ENCODE results near the gene CARD9.

CARD9 gene

DNA sequence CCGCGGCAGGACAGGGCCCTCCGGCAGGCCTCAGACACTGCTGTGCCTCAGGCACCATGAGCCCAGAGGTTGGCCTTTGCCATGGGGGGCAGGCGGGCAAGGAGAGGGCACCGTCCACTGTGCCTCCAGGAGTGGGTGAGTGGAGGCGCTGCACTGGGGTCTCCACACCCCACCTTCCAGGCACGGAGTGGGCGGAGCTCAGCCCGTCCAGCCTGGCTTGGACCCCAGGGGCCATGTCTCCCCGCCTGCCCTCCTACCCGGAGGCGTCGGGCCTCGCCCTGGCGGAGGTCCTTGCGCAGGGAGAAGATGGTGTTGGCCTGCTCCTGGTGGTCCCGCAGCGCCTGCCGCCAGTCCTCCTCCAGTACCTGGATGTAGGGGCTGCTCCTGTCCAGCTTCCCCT, 3.4 kb downstream of the CARD9 start:
- TF ChIP-seq, protein P1, sequence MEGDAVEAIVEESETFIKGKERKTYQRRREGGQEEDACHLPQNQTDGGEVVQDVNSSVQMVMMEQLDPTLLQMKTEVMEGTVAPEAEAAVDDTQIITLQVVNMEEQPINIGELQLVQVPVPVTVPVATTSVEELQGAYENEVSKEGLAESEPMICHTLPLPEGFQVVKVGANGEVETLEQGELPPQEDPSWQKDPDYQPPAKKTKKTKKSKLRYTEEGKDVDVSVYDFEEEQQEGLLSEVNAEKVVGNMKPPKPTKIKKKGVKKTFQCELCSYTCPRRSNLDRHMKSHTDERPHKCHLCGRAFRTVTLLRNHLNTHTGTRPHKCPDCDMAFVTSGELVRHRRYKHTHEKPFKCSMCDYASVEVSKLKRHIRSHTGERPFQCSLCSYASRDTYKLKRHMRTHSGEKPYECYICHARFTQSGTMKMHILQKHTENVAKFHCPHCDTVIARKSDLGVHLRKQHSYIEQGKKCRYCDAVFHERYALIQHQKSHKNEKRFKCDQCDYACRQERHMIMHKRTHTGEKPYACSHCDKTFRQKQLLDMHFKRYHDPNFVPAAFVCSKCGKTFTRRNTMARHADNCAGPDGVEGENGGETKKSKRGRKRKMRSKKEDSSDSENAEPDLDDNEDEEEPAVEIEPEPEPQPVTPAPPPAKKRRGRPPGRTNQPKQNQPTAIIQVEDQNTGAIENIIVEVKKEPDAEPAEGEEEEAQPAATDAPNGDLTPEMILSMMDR (IDR thresholded peaks at IDR 0.05; ENCODE audit: control insufficient read depth, insufficient read depth, low read depth, low read length, missing control alignments): no peak

DNA sequence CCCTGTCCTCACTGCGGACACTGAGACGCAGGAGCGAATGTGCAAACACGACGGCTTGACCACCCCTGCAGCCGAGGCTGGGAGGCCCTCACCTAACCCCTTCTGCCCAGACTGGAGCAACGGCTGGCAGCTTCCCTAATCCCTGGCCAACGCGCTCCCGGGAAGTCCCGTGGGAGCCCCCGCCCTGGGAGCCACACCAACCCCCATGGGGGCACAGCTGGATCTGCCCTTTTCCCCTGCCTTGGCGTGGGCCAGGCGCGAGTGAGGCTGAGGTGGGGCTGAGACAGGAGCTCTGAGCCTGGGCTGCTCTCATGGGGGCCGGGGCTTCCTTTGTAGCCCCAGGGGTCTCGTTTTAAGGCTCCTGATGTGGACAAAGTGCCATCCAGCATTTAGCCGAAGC, 5.3 kb downstream of the CARD9 start:
- TF ChIP-seq, protein P1 (IDR thresholded peaks at IDR 0.05; ENCODE audit: control insufficient read depth, insufficient read depth, low read depth, low read length, missing control alignments): no peak
- no peak for DNase-seq (ENCODE audit: low read depth)
- H3K4me3 ChIP-seq (ENCODE audit: control insufficient read depth, low read depth, low read length): no peak overlapping the region

More for the DNA sequence above, 3.4 kb downstream of the CARD9 start:
- H3K4me3 ChIP-seq (ENCODE audit: control insufficient read depth, low read depth, low read length): no peak overlapping the region
- no peak for DNase-seq (ENCODE audit: low read depth)

DNA sequence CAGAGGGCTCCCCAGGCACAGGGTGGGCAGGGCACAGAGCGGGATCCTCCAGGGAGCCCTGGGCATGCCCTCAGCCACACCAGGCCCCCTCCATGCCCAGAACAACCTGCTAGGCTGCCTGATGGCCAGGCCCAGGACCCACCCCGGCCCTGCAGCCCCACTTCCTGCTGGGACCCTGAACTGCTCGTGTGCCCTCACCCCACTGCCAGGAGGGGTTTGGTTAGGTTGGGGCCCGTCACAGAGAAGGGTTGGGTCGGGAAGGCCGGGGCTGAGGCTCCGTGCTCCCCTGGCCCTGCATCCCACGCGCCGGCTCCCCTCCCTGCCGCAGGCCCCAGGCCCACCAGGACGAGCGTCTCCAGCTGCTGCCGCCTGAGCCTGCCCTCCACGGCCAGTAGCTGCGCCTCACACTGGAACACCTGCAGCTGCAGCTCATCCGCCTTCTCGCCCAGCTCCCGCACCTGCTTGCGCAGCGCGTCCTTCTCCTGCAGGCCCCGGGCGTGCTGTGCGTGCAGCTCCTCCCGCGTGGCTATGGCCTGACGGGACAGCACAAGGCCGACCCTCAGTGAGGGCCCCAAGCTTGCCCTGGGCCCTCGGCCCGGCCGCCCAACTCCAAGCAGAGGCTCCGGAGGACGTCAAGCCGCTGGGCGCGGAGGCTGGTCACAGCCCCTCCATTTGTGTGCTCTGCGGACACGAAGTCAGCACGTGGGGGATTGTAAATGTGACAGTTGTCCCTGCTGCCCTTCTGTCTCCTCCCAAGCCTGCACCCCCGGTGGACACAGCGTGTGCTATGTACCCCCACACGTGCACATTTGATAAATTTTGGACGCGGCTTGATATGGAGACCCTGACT, 5.9 kb downstream of the CARD9 start:
- TF ChIP-seq, protein P1 (IDR thresholded peaks at IDR 0.05; ENCODE audit: control insufficient read depth, insufficient read depth, low read depth, low read length, missing control alignments): no peak
- no peak for DNase-seq (ENCODE audit: low read depth)
- no peak overlapping the region for H3K4me3 ChIP-seq (ENCODE audit: control insufficient read depth, low read depth, low read length)

DNA sequence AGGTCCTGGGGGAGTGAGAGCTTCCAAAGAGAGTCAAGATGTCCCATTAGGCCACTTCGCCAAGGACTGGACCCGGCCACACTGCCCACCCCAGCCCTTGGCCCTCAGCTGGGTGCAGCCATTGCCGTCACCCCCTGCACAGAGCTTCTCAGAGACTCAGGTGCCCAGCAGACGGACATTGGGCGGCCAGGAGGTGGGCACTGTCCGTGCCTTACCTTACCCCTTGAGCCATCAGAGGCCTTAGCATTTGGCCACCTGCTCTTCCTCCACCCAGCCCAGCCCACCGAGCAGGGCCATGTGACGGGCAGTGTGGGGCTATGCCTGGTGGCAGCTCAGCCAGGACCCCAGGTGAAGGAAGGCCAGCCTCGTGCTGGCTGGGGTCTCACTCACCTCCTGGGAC, 6.6 kb downstream of the CARD9 start:
- TF ChIP-seq, protein P1 (IDR thresholded peaks at IDR 0.05; ENCODE audit: control insufficient read depth, insufficient read depth, low read depth, low read length, missing control alignments): no peak
- no peak overlapping the region for H3K4me3 ChIP-seq (ENCODE audit: control insufficient read depth, low read depth, low read length)

DNA sequence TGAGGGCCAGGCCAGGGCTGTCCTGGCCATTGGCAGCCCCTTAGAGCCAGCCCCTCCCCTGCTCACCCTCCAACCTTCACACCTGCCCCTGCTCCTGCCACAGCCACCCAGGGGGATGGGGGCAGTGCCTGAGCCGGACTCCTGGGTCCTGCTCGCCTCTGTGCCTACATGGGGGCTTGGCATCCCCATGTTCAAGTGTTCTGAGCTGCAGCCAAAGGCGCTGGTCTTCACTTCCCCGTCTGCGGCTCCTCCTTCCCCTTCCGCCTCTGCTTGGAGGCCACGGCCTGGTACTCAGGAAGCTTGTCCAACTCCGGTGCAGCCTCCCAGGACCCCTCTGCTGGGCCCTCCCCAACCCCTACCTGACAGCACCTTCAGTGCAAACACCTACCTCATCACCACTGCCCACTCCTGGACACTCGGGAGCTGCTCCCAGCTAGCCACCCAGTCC, 7.7 kb downstream of the CARD9 start:
- no peak for DNase-seq (ENCODE audit: low read depth)
- no peak overlapping the region for H3K4me3 ChIP-seq (ENCODE audit: control insufficient read depth, low read depth, low read length)
- TF ChIP-seq, protein P1 (IDR thresholded peaks at IDR 0.05; ENCODE audit: control insufficient read depth, insufficient read depth, low read depth, low read length, missing control alignments): no peak

More for the DNA sequence above, 6.6 kb downstream of the CARD9 start:
- DNase-seq (ENCODE audit: low read depth): no peak

DNA sequence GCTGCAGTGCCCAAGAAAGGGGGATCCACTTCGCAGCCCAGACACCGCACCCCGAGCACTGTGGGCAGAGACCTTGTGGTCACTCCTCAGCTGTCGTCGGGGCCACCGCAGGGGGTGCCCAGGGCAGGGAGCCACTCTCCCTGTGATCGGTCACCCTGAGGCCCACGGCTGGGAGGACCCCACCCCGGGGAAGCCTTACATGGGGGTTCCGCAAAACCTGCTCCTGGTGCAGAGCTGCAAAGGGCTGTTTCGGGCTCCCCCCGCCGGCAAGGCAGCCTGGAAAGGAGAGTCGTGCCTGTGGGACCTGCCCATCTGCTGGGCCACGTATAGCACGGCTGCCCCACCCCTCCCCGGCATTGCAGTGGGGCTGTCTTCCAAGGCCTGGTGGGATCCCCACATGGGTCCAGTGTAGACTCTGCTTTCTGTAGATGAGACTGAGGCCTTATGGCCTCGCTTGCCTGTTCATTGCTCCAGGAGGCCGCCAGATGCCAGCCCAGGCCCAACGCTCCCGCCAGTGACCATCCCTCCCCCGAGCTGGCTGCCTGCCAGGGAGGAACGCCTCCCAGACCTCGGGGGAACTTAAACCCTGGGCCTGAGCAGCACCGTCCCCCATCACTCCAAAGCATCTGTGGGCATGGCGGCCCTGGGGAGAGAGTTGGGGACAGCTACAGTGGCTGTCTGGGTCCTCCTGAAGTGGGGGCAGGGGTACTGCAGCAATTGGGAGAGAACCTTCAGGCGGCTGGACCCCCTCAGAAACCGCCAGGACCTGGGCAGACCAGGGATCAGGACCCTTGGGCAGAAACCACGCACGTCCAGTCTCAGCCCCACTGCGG, 8.3 kb downstream of the CARD9 start:
- TF ChIP-seq, protein P1 (IDR thresholded peaks at IDR 0.05; ENCODE audit: control insufficient read depth, insufficient read depth, low read depth, low read length, missing control alignments): no peak
- DNase-seq (ENCODE audit: low read depth): no peak
- no peak overlapping the region for H3K4me3 ChIP-seq (ENCODE audit: control insufficient read depth, low read depth, low read length)
